ENCODE measurements around the gene PPP1R3C.

PPP1R3C gene

DNA sequence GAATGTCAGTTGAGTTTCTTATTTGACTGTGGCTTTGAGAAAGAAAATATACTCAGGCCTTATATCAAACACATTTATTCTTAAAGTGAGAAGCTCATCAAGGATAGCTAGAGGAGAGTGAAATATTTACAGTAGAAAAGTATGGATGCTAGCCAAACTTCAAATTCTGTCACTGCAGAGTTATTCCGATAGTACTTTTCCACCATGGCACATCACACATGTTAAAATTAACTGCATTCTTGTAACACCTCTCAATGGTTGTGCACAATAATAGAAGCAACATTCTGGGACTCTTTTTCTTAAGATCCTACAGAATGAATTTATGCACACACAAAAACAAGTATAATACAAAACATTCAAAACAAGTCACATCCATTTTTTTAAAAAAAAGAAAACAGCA is 4.5 kb downstream of the PPP1R3C start:
- no peak for DNase-seq

DNA sequence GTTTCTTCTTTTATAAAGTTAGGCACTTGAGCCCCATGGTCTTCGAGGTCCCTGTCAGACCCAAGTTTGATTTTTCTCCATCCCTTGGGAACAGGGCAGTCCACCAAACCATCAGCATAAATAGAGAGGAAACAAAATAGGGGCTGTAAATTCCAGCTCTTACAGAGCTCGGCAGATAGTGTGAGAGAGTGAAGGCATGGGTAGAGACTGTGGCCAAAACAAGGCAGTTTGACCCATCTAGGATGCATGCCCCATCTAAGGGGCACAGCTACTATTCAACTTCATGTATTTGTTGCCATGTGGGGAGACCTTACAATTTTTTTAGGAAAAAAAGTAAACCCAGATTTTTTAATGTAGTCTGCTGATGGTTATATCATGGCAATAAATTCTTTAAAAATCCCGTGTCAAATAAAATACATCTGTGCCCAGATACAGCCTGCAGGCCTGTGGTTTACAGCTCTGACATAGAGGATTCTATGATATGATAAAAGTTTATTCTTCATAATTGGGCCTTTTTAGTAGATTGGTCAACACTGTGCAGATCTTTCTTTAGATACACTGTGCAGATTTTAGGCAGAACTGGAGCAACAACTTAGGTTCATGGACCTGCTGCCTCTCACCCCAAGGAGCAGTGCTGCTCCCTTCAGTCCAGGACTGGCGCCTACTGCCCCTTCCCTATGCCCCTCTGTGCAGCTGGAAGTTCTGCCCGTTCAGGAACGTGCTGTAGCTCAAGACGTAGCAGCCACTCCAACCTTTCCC is 5.3 kb downstream of the PPP1R3C start:
- DNase-seq: no peak

GRCh38 chr10:91626936-91627335 is 5.9 kb downstream of the PPP1R3C start:
- DNase-seq: no peak

GRCh38 chr10:91624633-91625032 is 8.2 kb downstream of the PPP1R3C start:
- DNase-seq: no peak

- DNase-seq: no peak
Observed at GRCh38 chr10:91622601-91623000, 10.3 kb downstream of the PPP1R3C start.

DNA sequence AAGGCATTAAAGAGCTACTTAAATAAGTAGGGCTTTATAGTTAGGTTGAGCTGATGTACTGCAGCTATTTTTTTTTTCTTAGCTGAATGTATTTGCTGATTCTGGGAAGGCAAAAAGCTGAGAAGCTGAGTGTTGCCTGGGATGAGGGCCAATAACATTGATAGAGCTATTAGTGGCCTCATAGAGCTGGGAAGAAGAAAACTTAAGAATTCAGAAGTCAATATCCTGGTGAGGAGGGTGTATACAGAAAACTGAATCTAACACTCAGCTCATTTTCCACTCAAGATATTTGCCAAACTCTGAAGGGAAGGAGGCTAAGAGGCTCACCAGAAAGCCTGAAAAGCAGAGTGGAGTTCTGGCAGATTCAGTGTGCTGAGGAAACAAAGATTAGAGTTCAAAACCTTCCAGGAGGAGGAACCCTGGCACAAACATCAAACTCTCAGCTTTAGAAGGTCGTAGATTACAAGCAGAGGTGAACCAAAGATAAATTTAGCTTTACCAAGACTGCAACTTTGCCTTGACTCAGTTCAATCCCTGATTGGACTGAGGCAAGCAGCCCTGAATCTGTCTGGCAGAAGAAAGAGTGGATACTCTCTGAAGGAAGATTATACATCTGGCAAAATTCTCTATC is 11.3 kb downstream of the PPP1R3C start:
- no peak for DNase-seq

- DNase-seq: peak in 1 of 2 experiments; percentile 59
Observed at GRCh38 chr10:91617072-91617609, 15.7 kb downstream of the PPP1R3C start.

DNA sequence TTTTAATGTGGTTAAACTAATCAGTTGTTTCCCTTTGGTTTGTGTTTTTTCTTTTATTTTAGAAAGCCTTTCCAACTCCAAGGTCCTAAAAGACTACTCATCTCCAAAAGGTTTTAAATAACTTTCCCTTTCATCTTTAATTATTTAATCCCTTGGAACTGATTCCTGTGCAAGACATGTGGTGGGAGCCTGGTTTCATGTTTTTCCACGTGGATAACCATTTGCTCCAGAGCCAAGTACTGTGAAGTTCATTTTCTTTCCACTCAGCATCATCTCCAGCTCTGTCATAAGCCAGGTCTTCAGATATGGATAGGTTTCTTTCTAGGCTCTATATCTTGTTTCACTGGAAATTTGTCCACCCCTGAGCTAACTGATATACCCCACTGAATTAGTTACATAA is 16.7 kb downstream of the PPP1R3C start:
- DNase-seq: no peak

- DNase-seq: peak in 1 of 2 experiments; percentile 37
Observed at GRCh38 chr10:91614225-91614624, 18.6 kb downstream of the PPP1R3C start.

DNA sequence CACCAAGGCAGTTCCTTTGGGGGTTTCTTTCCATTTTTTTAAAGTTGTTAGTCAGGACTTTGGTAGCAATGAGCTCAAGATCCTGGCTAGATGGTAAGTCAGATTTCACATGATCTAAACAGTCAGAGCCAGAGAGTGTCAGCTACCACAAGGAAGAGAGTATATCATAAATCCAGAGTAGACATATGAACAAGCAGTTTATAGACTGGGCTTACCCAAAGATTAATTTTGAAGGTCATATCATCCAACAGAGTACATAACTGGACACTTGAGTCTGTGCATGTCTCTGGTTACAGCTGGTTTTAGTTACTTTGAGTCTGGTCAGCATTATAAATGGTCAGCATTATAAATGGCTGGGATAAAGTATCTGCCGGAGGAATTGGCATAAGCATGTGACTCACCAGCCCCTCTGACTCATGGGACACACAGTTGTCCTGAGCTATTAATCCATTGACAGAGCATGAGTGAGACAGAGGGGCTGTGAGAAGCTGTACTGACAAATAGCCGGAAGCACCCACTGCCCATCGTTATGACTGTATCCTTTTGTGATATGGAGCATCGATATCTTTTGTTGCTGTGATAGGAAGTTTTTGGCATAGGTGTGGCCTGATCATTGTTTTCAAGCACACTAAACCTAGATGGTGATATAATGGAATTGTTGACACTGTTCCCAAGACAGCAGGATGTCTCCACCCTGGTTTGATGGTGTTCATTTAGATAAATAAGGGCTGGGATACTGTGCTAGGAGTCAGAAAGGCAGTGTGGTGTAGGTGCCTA is 19.3 kb downstream of the PPP1R3C start:
- peak; percentile 28 to 81 for DNase-seq

GRCh38 chr10:91610919-91611318 is 22.0 kb downstream of the PPP1R3C start:
- no peak for DNase-seq

DNA sequence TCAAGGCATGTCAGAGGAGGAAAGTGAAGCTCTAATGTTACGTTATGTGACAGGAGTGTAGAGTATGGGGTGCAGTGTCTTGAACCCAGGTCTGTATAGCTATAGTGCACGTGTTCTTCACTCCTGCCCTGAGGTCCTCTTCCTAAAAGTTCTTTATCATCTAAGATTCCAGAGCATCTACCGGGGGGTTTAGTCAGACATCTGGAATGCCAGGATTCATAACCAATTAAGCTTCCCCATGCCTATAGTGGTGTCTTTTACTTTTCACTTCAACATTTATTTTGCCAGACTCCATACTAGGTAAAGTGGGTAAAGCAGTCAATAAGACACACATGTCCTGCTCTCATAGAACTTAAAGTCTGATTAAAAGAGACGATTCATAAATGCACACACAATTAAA is 22.4 kb downstream of the PPP1R3C start:
- DNase-seq: peak in 1 of 2 experiments; percentile 2

- DNase-seq: no peak
Observed at GRCh38 chr10:91607646-91608403, 25.0 kb downstream of the PPP1R3C start.

- DNase-seq: no peak
Observed at GRCh38 chr10:91605968-91606367, 26.9 kb downstream of the PPP1R3C start.

DNA sequence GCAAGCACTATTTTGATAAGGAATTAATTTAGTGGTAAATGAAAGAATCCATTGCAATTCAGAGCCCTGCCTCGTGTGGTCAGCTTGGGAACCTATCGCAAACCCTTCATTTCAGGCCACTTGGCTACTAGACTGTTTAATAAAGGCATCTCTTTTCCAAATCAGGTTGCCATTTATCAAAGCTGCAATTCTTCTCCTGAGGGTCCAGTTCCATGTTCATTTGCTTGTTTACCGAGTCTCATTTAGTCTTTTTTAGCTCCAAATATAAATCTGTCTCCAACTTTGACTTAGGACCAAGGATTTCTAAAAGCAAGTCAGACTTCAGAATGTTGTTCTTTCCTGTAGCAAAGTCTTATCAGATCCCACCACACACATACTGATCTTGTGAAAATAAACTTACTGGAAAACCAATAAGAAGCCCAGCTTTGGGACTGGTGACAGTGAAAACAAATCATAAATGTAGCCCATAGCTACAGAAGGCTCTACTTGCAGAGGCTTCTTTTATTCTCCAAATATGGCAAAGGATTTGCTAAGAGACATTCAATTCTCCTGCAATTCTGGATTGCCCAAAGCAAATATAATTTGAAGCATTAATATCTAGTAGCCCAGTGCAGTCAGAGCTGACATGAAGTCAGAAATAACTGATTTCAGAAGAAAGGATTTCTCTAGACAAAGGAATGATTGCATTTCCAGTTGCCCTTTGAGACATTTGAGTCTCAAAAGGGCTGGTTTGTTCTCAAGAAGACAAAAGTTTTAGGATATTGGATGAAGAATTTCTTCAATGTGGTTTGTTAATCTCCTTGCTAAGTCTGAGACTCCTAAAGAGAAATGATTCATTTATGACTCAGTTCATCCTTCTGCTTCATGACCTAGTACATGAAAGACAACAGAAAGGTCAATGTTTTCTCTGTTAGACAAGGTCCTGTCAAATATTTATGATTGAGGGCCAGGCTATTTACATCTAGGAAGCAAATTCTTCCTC is 28.0 kb downstream of the PPP1R3C start:
- peak in 1 of 2 experiments; percentile 31 for DNase-seq

- DNase-seq: no peak
Observed at GRCh38 chr10:91603931-91604331, 28.9 kb downstream of the PPP1R3C start.

DNA sequence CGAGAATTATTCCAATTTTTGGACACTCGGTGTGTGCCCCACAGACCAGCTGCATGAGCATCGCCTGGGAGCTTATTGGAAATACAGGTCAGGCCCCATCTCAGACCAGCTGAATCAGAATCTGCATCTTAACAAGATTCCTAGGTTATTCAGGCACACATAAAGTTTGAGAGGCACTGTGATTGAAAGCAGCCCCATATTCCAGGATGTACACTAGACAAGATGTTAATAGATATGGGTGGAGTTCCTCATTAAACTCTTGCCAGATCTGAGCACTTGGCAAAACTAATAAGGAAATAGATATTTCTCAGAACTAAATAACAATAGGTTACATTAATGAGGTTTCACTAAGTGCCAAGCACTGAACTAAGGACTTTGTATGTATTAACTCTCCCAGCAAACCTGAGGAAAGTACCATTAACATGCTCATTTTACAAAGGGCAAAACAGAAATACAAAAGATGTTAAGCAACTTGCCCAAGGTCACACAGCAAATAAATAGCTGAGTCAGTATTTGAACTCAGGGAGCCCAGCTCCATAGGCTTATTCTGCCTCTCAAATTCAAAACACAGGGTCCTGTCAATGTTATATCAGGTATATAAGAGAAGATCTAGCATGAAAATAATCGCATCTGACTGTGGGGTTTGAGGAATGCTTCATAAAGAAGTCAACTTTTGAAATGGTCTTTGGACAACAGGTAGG is 29.9 kb downstream of the PPP1R3C start:
- no peak for DNase-seq

- no peak for DNase-seq
Observed at GRCh38 chr10:91602449-91602848, 30.4 kb downstream of the PPP1R3C start.

- DNase-seq: no peak
Observed at GRCh38 chr10:91601212-91601611, 31.7 kb downstream of the PPP1R3C start.

- DNase-seq: peak; percentile 32 to 65
Observed at GRCh38 chr10:91598211-91598977, 34.5 kb downstream of the PPP1R3C start.

Measured in SW 1271 (cell line).